Stimulated activated CD4-positive, alpha-beta T cell treated with anti-CD3 and anti-CD28 coated beads, Interleukin-1b, Interleukin-23, amount 100 ng/mL, for 24 hours (primary cell): ENCODE results near the gene POU5F2.

Experiments
- DNase-seq, 4 experiments: peaks; one replicate each; pipeline ENCODE4 v3.0.0-alpha.2; 2020; ENCODE audit warnings: low read depth in 4 of 4, low spot score in 1 of 4

Gene POU5F2

DNA sequence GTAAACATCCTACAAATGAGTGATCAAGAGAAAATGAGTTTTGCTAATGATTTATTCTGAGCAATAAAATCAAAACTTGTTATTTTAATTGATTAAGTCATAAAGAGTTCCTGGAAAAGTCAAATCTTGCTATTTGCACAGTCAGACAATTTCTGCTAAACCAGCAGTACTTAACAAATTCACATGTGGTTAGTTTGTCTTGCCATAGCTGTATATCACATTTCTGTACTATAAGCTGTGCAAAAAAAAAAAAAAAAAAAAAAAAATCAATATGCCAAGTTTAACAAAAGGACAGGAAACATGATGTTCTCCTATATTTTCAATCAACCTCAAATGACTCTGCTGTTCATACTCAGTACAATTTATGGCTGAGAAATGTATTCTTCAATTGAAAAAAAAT, 24.9 kb downstream of the POU5F2 start:
- DNase-seq = no peak

DNA sequence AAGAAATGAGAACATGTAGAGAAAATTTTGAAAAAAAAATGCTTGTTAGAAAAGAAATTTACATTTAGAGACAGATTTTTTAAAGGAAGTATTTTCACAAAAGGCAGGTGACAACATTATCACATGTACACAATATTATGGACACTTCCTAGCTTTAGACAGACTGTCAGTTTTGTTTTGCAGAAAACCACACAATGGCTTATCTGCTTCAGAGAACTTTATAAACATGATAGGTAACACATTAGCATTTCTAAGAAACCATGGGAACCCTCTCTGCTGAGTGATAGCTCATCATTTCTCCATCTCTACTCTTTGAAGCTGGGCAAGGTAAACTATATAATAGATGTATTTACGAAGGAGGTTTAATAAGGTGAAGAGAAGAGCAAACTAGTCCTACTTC, 25.6 kb downstream of the POU5F2 start:
- no peak for DNase-seq

DNA sequence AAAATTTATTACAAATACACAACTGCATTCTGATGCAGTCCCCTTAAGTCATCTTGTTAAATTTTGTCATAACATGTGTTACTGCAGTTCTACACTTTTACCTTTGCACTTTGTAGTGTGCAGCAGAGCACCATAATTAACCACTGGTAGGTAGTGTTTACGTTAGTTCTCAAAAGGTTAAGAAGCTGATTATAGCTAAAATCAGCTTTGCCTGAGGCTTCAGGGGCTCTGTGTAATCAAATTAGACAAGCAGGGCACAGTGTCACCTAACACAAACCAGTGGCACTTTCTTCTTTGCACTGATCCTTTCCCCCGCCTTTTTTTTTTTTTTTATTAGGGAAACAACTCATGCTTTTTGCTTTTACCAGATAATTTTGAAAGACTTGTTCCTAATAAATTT, 26.1 kb downstream of the POU5F2 start:
- DNase-seq = no peak

DNA sequence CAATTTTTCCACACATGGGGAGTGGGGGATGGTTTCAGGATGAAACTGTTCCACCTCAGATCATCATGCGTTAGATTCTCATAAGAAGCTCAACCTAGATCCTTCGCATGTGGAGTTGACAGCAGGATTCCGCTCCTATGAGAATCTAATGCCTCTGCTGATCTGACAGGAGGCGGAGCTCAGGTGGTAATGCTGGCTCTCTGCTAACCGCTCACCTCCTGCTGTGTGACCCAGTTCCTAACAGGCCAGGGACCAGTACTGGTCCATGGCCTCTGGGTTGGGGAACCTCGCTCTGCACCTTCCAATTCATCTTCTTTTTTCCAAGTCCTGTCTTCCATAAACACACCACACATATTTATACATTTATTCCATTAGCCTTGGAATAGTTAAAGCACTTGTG, 33.0 kb downstream of the POU5F2 start:
- DNase-seq = no peak

- no peak for DNase-seq
These were observed 35.5 kb downstream of the POU5F2 start for GRCh38 chr5:93705896-93706295.

GRCh38 chr5:93704996-93705395, 36.4 kb downstream of the POU5F2 start:
- no peak for DNase-seq

- DNase-seq = no peak
These were observed 49.4 kb downstream of the POU5F2 start for GRCh38 chr5:93691997-93692396.
